ENCODE results near the gene TMTC2. TPM values are rescaled to one million over a fixed set of nuclear protein-coding genes. Genes with fewer than 3 reads are reported as not detected.

TMTC2 gene
- total RNA-seq, 1 experiment from 2014 or later = 10.8 TPM

GRCh38 chr12:82981150-82981549 is 294.4 kb downstream of the TMTC2 start:
- no peak for DNase-seq (ENCODE audit: extremely low read depth, low read depth)

GRCh38 chr12:82994117-82994516 is 307.4 kb downstream of the TMTC2 start:
- no peak for DNase-seq (ENCODE audit: extremely low read depth, low read depth)

DNA sequence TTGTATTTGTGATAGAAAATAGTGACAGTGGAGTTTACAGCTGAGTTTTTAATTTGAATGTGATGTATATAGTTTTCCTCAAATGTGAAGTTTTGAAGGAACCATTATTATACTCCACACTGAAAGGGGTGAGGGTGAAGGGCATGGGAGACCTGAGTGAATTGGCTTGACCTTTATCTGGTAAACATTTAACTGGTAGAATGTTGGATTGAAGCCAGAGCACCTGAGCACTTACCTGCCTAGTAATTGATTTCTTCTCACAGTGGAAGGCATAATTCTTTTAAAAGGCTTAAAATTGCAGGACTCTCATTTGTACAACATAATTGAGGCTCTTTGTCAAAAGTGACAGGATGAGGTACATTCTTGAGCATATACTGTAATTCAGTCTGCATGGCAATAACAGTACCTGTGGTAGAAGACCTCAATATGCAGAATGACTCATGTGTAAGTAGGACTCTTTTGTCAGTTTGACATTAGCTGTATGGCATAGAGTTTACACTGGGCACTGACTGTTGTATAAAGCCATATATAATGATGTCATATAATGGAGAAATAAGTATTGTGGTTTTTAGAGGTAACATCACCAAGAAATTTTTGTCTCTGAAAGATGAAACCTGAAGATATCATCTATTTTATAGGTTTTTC is 309.6 kb downstream of the TMTC2 start:
- DNase-seq (ENCODE audit: extremely low read depth, low read depth) = no peak

DNA sequence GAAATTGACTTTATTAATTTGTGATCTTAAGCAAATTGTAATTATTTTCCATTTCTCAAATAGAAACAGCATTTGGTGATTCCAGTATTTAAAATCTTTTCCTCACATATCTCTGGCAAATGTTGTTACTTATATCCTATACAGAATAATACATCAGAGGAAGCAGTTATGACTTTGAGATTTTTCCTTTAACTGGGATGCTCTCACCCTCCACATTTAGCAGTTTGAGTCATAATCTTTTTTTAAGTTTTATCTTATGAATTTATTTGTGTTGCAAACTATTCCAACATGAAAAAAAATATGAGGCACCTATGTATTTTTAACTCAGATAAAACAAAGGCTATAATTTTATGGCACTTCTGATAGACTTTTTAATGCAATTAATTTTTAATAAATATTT is 311.8 kb downstream of the TMTC2 start:
- DNase-seq (ENCODE audit: extremely low read depth, low read depth) = no peak

- no peak for DNase-seq (ENCODE audit: extremely low read depth, low read depth)
Observed at GRCh38 chr12:83003026-83003425, 316.3 kb downstream of the TMTC2 start.

GRCh38 chr12:83005534-83006197 is 319.0 kb downstream of the TMTC2 start:
- DNase-seq (ENCODE audit: extremely low read depth, low read depth) = no peak

DNA sequence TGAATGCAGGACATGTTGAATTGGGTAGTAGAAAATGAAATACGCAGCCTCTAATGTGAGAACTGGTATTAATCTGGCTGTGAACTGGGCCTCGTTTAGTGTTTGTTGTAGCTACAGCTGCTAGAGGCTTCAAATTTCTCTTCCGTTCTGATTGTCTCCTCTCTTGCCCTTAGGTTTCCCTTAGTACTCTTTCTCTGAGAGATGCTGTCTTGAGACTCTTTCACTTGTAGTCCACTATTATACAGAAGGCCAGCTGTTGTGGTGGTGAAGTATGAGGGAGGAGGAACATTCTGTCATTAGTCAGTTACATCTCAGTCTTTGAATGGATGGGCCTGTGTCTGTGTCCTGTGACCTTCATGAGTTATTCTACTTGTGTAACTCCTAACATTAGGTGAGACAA is 322.0 kb downstream of the TMTC2 start:
- no peak for DNase-seq (ENCODE audit: extremely low read depth, low read depth)

GRCh38 chr12:83010169-83010804 is 323.6 kb downstream of the TMTC2 start:
- DNase-seq (ENCODE audit: extremely low read depth, low read depth) = no peak

DNA sequence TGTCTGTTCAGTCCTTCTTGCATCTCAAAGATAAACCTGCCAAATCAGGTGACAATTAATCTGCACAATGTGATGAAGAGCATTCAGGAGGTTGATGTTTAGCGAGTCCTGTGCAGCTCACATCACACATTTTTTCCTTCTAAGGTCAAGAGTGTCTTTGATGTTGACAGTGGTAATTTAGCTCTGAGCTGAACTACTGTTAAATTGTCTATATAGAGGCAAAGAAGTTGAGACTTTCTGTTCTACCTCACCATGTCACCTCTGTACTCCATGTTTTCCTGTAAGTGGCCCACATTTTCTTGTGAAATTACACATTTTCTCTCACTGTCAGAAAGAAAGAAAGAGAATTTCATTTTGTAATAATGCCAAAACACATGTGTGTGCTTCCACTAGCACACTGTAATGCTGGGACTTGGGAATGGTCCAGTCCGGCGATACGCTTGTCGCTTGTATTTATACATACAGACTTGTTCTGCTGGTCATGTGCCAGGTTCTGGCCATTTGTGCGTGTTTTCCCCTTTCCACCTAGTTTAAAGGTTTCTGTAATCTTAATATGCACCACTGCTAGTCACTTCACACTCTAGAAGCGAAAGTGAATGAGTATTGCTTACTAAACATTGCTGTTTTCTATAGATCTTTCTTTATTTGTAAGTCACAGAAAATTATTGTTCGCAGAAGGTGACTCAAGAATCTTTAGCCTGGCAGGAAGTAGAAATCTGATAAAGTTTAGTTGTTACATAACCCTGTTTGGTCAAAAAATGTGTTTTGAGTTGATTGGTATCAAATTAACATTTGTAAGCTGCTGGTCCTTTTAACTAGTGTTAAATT is 328.9 kb downstream of the TMTC2 start:
- DNase-seq (ENCODE audit: extremely low read depth, low read depth) = no peak

DNA sequence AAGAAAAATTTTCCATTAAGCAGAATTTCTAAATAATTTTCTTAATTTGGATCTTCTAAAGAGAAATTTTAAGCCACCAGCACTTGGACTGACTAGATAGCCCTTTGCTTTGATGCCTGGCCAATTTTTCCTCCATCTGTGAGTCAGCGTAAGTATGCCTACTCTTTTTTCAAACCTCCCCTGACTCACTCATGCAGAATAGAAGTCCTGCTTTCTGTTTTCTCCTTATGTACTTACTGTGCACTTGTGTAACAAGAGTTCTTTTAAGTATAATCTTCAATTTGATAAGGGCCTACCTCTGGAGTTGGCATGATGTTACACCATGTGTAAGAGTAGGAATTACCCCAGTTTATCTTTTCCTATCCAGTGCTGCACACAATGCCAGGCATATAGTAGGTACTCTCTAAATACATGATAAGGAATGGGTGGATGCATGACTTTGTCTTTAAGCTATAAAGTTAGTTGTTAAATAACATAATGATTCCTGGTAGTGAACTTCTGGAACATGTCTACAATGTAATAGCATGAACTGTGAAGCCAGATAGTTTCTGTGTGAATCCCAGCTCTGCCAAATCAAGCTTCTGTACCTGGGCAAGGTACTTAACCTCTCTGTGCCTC is 329.6 kb downstream of the TMTC2 start:
- DNase-seq (ENCODE audit: extremely low read depth, low read depth) = peak; percentile 48

DNA sequence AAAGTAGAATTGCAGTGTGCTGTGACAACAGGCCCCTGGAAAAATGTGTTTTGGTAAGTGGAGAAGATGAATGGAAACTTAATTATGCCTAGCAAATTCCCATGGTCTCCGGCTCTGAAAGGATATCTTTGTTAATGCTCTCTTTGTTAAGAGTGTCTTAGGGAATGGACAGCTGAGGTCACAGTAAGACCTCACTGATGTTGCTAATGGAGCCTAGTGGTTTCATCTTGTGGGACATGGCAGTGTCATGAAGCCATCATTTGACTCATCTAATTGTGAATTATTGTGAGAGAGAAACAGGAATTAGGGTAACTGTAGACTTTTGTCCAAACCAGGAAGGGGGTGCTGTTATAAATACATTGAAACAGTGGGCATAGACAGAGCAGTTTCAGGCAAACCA is 330.3 kb downstream of the TMTC2 start:
- DNase-seq (ENCODE audit: extremely low read depth, low read depth) = no peak

DNA sequence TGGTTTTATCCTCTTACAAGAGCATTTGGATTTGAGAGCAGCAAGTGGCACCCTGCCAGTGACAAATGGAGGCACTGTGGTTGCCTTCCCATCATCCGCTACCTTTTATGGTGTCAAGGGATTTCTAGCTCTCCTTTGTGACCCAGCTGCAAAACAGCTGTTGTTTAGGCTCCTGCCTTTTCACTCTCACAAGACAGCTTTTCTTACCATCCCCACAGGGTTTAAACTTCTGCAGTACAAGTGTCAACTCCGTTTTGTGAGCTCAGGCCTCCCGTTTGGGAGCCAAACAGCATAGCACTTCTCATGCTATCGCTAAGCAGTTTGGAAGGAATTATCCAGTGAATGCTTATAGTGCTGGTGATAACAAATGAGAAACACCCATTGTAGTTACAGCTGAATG is 331.4 kb downstream of the TMTC2 start:
- no peak for DNase-seq (ENCODE audit: extremely low read depth, low read depth)

- no peak for DNase-seq (ENCODE audit: extremely low read depth, low read depth)
Observed at GRCh38 chr12:83027021-83027723, 340.5 kb downstream of the TMTC2 start.

- no peak for DNase-seq (ENCODE audit: extremely low read depth, low read depth)
Observed at GRCh38 chr12:83031196-83031595, 344.5 kb downstream of the TMTC2 start.

DNA sequence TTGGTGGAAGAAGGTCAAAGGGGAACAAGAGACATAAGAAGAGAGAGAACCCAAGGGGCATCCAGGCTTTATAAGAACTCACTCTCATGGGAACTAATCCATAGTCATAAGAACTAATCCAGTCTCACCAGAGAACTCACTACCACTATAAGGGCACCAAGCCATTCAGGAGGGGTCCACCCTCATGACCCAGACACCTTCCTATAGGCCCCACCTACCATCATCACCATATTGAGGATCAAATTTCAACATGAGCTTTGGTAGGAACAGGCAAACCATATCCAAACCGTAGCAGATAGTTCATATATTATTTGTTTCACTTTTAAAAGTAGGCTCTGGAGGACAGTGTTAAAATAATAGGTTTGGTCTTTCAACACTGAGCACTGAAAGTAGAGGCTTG is 350.1 kb downstream of the TMTC2 start:
- no peak for DNase-seq (ENCODE audit: extremely low read depth, low read depth)

GRCh38 chr12:83039413-83039812 is 352.7 kb downstream of the TMTC2 start:
- DNase-seq (ENCODE audit: extremely low read depth, low read depth) = no peak

DNA sequence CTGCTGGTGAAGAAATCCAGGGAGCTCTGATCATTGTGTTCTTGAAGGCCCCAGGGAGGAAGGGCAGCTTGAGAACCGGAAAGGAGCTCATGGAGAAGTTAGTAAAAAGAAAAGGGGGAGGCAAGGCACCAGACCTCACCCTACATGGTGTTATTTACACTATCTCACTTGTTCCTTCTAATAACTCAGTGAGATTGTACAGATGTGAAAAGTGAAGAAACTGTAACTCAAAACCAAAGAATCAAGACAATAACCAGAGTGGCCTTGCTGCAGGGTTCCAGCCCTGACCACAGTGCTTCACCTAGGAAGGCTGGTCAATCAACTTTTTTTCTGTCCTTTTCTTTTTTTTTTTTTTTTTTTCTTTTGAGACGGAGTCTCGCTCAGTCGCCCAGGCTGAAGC is 353.6 kb downstream of the TMTC2 start:
- DNase-seq (ENCODE audit: extremely low read depth, low read depth) = no peak

- no peak for DNase-seq (ENCODE audit: extremely low read depth, low read depth)
Observed at GRCh38 chr12:83040991-83041390, 354.3 kb downstream of the TMTC2 start.

DNA sequence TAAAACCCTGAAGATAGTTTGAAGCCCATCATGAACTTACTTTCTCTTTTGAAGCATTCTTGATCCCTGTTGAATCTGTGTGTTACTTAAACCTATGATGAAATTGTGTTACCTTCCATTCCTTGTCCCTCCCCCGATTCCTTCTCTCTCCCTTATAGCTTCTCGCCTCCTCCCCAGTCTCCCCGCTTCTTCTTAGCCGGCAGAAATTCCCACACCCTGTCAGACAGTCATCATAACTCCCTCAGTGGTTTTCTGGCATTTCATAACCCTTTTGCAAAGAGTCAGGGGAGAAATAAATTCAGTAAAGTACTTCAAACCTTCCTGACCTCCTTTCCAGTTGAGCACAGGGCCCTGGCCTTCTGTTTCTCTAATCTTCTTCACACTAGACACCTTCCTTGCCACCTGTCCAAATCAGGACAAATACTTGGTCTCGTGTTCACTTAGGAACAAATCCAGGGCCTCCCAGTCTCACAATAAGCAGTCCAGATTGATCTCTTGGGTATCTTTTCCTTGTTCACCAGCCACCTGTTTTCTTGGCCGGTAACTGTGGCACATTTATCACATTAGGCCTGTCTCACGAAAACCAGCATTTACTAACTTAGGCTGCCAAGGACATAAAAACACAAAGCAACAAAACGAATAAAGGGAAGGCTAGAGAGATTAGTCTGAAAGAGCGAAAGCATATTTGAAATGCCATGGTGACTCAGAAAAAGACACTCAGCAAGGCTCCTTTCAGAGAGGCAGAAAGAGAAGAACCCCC is 355.9 kb downstream of the TMTC2 start:
- DNase-seq (ENCODE audit: extremely low read depth, low read depth) = no peak

DNA sequence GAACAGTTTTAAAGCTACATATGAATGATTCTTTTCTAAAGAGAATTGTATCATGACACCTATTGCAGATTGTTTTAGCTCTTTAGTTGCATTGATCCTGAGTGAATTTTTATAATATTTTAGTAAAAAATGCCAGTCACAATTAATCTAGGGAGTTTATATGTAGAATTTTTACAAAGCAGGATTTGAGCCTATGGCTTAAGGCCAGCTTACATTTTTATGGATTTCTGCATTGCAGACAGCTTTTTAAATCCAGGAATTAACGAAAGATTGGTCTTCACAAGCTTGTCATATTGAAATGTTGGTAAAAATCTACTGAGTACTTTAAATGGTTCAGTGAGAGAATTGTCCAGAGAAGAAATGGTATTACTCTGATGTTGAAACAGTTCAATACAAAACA is 358.0 kb downstream of the TMTC2 start:
- no peak for DNase-seq (ENCODE audit: extremely low read depth, low read depth)

All from NCI-H460 (cell line).